PFSK-1 (cell line): Measurements from ENCODE around the gene PPP5C.

Source experiments
- FOXP2 ChIP-seq: optimal IDR thresholded peaks from 2 replicates; pipeline ENCODE3; 2011; ENCODE audit warnings: borderline replicate concordance, control low read depth, inconsistent platforms; ENCODE audit not compliant: insufficient read depth; ENCODE audit errors: extremely low read length, extremely low read depth
- POLR2AphosphoS5 ChIP-seq: IDR thresholded peaks from 2 replicates; pipeline ENCODE4 v1.6.1; 2012; ENCODE audit warnings: low read depth, mild to moderate bottlenecking, control low read depth, low read length, moderate library complexity
- SIN3A ChIP-seq: IDR thresholded peaks from 2 replicates; pipeline ENCODE4 v1.6.1; 2012; ENCODE audit warnings: mild to moderate bottlenecking, low read length, moderate library complexity, borderline replicate concordance; ENCODE audit not compliant: insufficient read depth
- TAF1 ChIP-seq: IDR thresholded peaks from 2 replicates; pipeline ENCODE4 v1.6.1; 2012; ENCODE audit warnings: low read length, control low read depth, borderline replicate concordance; ENCODE audit not compliant: insufficient read depth
- TF ChIP-seq, protein P1 (sequence below), 2 experiments: IDR thresholded peaks; 2 replicates each; pipeline versions ENCODE4 v1.6.1 to v1.8.0; 2011 to 2012; ENCODE audit warnings: low read depth in 2 of 2, low read length in 2 of 2, control low read depth in 1 of 2, inconsistent platforms in 1 of 2, mild to moderate bottlenecking in 1 of 2, moderate library complexity in 1 of 2; ENCODE audit not compliant: insufficient read depth in 1 of 2

PPP5C gene

DNA sequence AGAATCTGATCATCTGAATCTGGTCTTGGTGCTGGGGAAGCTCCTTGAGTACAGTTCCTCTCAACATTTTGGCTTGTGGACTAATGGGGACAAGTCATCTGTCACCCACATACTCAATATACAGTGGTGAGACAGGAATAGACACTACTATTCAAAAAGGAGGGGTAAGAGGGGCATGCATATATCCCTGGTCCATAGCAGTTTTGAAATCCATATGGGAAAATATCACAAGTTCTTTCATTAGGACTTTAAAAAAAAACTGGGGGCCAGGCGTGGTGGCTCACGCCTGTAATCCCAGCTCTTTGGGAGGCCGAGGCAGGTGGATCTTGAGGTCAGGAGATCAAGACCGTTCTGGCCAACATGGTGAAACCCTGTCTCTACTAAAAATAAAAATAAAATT is 20.3 kb upstream of the PPP5C start:
- TF ChIP-seq, protein P1, sequence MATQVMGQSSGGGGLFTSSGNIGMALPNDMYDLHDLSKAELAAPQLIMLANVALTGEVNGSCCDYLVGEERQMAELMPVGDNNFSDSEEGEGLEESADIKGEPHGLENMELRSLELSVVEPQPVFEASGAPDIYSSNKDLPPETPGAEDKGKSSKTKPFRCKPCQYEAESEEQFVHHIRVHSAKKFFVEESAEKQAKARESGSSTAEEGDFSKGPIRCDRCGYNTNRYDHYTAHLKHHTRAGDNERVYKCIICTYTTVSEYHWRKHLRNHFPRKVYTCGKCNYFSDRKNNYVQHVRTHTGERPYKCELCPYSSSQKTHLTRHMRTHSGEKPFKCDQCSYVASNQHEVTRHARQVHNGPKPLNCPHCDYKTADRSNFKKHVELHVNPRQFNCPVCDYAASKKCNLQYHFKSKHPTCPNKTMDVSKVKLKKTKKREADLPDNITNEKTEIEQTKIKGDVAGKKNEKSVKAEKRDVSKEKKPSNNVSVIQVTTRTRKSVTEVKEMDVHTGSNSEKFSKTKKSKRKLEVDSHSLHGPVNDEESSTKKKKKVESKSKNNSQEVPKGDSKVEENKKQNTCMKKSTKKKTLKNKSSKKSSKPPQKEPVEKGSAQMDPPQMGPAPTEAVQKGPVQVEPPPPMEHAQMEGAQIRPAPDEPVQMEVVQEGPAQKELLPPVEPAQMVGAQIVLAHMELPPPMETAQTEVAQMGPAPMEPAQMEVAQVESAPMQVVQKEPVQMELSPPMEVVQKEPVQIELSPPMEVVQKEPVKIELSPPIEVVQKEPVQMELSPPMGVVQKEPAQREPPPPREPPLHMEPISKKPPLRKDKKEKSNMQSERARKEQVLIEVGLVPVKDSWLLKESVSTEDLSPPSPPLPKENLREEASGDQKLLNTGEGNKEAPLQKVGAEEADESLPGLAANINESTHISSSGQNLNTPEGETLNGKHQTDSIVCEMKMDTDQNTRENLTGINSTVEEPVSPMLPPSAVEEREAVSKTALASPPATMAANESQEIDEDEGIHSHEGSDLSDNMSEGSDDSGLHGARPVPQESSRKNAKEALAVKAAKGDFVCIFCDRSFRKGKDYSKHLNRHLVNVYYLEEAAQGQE (IDR thresholded peaks at IDR 0.05; ENCODE audit: insufficient read depth in 1 of 2, low read depth in 2 of 2, low read length in 2 of 2): no peak
- no peak for TF ChIP-seq SIN3A

DNA sequence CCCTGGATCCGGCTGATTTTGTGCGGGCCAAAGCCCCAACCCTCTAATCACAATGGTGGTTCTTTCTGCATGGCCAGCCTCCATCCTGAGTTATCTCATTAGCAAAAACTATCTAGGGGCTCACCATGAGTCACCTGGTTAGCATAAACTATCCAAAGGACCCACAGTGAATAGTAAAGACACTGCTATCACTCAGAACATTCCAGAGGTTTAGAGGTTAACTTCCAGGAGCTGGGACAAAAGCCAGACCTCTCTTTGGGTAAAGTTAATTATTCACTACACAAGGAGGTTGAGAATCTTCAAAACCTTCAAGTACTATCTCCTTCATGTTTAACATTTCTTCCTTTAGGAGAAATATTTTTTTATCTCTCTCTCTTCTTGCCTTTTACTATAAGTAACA is 18.8 kb upstream of the PPP5C start:
- TF ChIP-seq SIN3A (no peak), TAF1 (no peak), FOXP2 (no peak), POLR2AphosphoS5 (no peak)
- TF ChIP-seq, protein P1 (IDR thresholded peaks at IDR 0.05; ENCODE audit: insufficient read depth in 1 of 2, low read depth in 2 of 2, low read length in 2 of 2): no peak

DNA sequence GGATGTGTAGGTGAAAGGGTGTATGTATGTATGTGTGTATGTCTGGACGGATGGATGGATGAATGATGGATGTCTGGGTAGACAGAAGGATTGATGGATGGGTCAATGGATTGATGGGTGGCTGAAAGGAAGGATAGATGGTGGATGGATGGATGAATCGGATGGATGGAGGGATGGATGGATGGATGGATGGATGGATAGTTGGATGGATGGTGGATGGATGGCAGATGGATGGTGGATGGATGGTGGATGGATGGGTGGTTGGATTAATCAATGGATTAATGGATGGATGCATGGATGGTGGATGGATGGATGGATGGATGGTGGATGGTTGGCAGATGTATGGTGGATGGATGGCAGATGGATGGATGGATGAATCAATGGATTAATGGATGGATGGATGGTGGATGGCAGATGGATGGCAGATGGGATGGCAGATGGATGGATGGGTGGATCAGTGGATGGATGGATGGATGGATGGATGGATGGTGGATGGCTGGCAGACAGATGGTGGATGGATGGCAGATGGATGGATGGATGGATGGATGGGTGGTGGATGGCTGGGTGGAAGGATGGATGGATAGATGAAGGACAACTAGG is 16.5 kb upstream of the PPP5C start:
- TF ChIP-seq TAF1: no peak
- TF ChIP-seq, protein P1 (IDR thresholded peaks at IDR 0.05; ENCODE audit: insufficient read depth in 1 of 2, low read depth in 2 of 2, low read length in 2 of 2): no peak
- TF ChIP-seq SIN3A: no peak
- no peak for TF ChIP-seq POLR2AphosphoS5
- no peak for TF ChIP-seq FOXP2

DNA sequence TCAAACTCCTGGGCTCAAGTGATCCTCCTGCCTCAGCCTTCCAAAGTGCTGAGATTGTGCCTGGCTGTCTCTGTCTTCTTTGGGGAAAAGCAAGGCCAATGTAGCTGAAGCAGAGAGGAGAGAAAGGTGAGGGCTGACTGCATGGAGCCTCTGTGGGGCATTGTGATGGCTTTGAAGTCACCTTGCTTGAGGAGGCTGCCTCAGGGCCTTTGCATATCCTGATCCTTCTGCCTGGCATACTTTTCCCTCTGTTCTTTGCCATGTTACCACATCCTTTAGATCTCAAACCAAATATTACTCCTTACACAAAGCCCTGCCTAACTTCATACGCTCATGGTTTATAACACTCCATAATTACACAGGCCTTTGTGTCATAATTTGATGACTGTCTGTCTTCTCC is 9.4 kb upstream of the PPP5C start:
- no peak for TF ChIP-seq POLR2AphosphoS5
- no peak for TF ChIP-seq FOXP2
- no peak for TF ChIP-seq SIN3A
- TF ChIP-seq, protein P1 (IDR thresholded peaks at IDR 0.05; ENCODE audit: insufficient read depth in 1 of 2, low read depth in 2 of 2, low read length in 2 of 2): no peak
- TF ChIP-seq TAF1: no peak

DNA sequence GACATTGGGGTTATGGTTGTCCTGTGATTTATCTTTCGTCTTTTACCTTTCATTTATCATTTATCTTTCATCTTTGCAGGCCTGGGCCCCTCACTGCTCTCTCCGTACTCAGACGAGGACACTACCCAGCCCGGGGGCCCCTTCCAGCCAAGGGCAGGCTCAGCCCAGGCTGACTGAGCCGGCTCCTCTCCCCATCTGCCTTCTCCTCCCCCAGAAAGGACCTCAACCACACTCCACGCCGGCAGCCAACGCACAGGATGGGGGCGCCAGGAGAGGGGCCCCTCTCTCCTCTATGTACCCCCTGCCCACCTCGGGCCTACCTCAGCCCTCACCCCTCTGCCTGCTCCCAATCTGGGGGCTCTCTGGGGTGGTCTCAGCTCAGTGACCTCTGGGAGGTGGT is 7.4 kb upstream of the PPP5C start:
- TF ChIP-seq, protein P1 (IDR thresholded peaks at IDR 0.05; ENCODE audit: insufficient read depth in 1 of 2, low read depth in 2 of 2, low read length in 2 of 2): no peak
